HCT116 (cell line): ENCODE data around the gene PARVB. TPM values are rescaled to one million over a fixed set of nuclear protein-coding genes. Genes with fewer than 3 reads are reported as not detected.

Experiments used
- ATAC-seq: fragments of 200-7000 bp; cut with Tn5 transposase; 2 replicates; pipeline ENCODE4 v1.9.1; 2020; ENCODE audit warnings: mild to moderate bottlenecking, moderate library complexity
- BruUV-seq: library from RNA; stranded (reverse); fragments of 400-500 nt; replicated peaks from 2 replicates; lab custom pipeline; 2021; lab: Mats Ljungman, UMichigan
- CTCF ChIA-PET: fragments of 300-600 bp; sonication (Branson Sonifier 250); formaldehyde crosslinking; loops from one replicate; lab custom pipeline; 2021; ENCODE audit warnings: antibody characterized with exemption; lab: Charles Lee
- POLR2A ChIA-PET: fragments of 300-600, 350-600 bp; sonication (Branson Sonifier 250); formaldehyde crosslinking; loops from one replicate; lab custom pipeline; 2021; ENCODE audit warnings: antibody characterized with exemption; lab: Charles Lee
- RAD21 ChIA-PET, 2 experiments: fragments of 300-600 bp; sonication (Branson Sonifier 250); formaldehyde crosslinking; loops; one replicate each; lab custom pipeline; 2023; ENCODE audit warnings: low total read pairs in 2 of 2; ENCODE audit not compliant: uncharacterized antibody in 2 of 2, unreplicated experiment in 2 of 2, low non-redundant PET in 1 of 2; lab: Charles Lee
- DNase-seq: peaks from one replicate; pipeline ENCODE4 v3.0.0-alpha.2; 2010; ENCODE audit warnings: low read depth, low spot score
- H2AFZ ChIP-seq: fragments of 200-600 bp; shearing (Covaris generic), sonication (generic); 2 replicates; pipeline ENCODE4 v1.6.1; 2017; ENCODE audit warnings: low read depth, mixed run types, mixed read lengths, antibody characterized with exemption, low read length; ENCODE audit not compliant: poor library complexity, severe bottlenecking
- H3K27ac ChIP-seq: 2 replicates; pipeline ENCODE4 v1.5.1; 2012; ENCODE audit warnings: low read depth, low read length
- H3K27me3 ChIP-seq: fragments of 200-600 bp; sonication (generic); 2 replicates; pipeline ENCODE4 v1.6.1; 2016; ENCODE audit warnings: mixed run types, low read length, mixed read lengths; ENCODE audit not compliant: insufficient read depth
- H3K36me3 ChIP-seq, 2 experiments: fragments of 200-500 bp in 1 of 2; fragments of 200-600 bp in 1 of 2; sonication (Bioruptor generic) in 1 of 2; sonication (generic) in 1 of 2; 2 replicates each; pipeline versions ENCODE4 v1.5.1 to v1.6.1; 2014 to 2016; ENCODE audit warnings: low read length in 2 of 2, inconsistent platforms in 1 of 2, mixed read lengths in 1 of 2, mixed run types in 1 of 2; ENCODE audit not compliant: insufficient read depth in 2 of 2, control insufficient read depth in 1 of 2
- H3K4me1 ChIP-seq, 2 experiments: fragments of 200-600 bp in 1 of 2; sonication (generic) in 1 of 2; 2 replicates each; pipeline versions ENCODE4 v1.5.1 to v1.6.1; 2012 to 2017; ENCODE audit warnings: low read length in 2 of 2, inconsistent platforms in 1 of 2, mild to moderate bottlenecking in 1 of 2, mixed read lengths in 1 of 2, mixed run types in 1 of 2, moderate library complexity in 1 of 2; ENCODE audit not compliant: insufficient read depth in 2 of 2, control insufficient read depth in 1 of 2
- H3K4me2 ChIP-seq: fragments of 200-600 bp; sonication (generic); 2 replicates; pipeline ENCODE4 v1.6.1; 2017; ENCODE audit warnings: mixed run types, low read length, mixed read lengths
- H3K4me3 ChIP-seq, 2 experiments: fragments of 200-600 bp in 1 of 2; sonication (generic) in 1 of 2; replicated peaks in 1 of 2; 2 replicates each; pipeline ENCODE4 v1.5.1; 2011 to 2016; ENCODE audit warnings: low read length in 2 of 2, control low read depth in 1 of 2, low read depth in 1 of 2, mild to moderate bottlenecking in 1 of 2, mixed read lengths in 1 of 2, mixed run types in 1 of 2
- H3K79me2 ChIP-seq: fragments of 200-600 bp; sonication (generic); 2 replicates; pipeline ENCODE4 v1.6.1; 2017; ENCODE audit warnings: mild to moderate bottlenecking, mixed run types, low read length, moderate library complexity, mixed read lengths; ENCODE audit not compliant: insufficient read depth
- H3K9ac ChIP-seq: fragments of 200-600 bp; sonication (generic); 2 replicates; pipeline ENCODE4 v1.6.1; 2016; ENCODE audit warnings: low read length, mixed read lengths
- H3K9me2 ChIP-seq: fragments of 200-600 bp; sonication (generic), shearing (Covaris generic); 2 replicates; pipeline ENCODE4 v1.6.1; 2017; ENCODE audit warnings: mixed run types, mild to moderate bottlenecking, moderate library complexity; ENCODE audit not compliant: insufficient read depth
- H3K9me3 ChIP-seq, 2 experiments: fragments of 200-500 bp in 1 of 2; fragments of 200-600 bp in 1 of 2; sonication (Bioruptor generic) in 1 of 2; sonication (generic) in 1 of 2; 2 replicates each; pipeline ENCODE4 v1.6.1; 2014 to 2017; ENCODE audit warnings: low read length in 2 of 2, mixed read lengths in 2 of 2, inconsistent platforms in 1 of 2, low read depth in 1 of 2, mild to moderate bottlenecking in 1 of 2, mixed run types in 1 of 2, moderate library complexity in 1 of 2; ENCODE audit not compliant: control insufficient read depth in 1 of 2, insufficient read depth in 1 of 2
- H4K20me1 ChIP-seq: fragments of 200-600 bp; sonication (generic), shearing (Covaris generic); 2 replicates; pipeline ENCODE4 v1.6.1; 2017; ENCODE audit warnings: mixed run types, mild to moderate bottlenecking, moderate library complexity; ENCODE audit not compliant: insufficient read depth
- ATF3 ChIP-seq: IDR thresholded peaks from 2 replicates; pipeline ENCODE4 v1.6.1; 2012
- CBX3 ChIP-seq: IDR thresholded peaks from 2 replicates; pipeline ENCODE4 v1.6.1; 2012; ENCODE audit warnings: low read depth
- JUND ChIP-seq: IDR thresholded peaks from 2 replicates; pipeline ENCODE4 v1.6.1; 2012
- POLR2A ChIP-seq: IDR thresholded peaks from 2 replicates; pipeline ENCODE4 v1.7.0; 2011; ENCODE audit warnings: borderline replicate concordance; ENCODE audit not compliant: insufficient read depth, insufficient read length; ENCODE audit errors: extremely low read depth
- POLR2AphosphoS5 ChIP-seq: IDR thresholded peaks from 2 replicates; pipeline ENCODE4 v1.6.1; 2011; ENCODE audit warnings: mild to moderate bottlenecking, low read depth, low read length, moderate library complexity
- SIN3A ChIP-seq: IDR thresholded peaks from 2 replicates; pipeline ENCODE4 v1.6.1; 2012; ENCODE audit warnings: low read depth
- YY1 ChIP-seq: IDR thresholded peaks from 2 replicates; pipeline ENCODE4 v1.6.1; 2011; ENCODE audit warnings: low read length, low read depth, moderate library complexity, mild to moderate bottlenecking; ENCODE audit not compliant: insufficient replicate concordance; ENCODE audit errors: extremely low read depth
- ZFX ChIP-seq: fragments of 450-650 bp; IDR thresholded peaks from 2 replicates; pipeline ENCODE4 v1.6.1; 2017
- intact Hi-C: fragments of 100-400 bp; cut with micrococcal nuclease; formaldehyde crosslinking; loops from 2 replicates; pipeline ENCODE4 v1.10.0; 2022
- total RNA-seq: library from RNA; stranded (reverse); gene quantifications from one replicate; pipeline ENCODE4 v1.2.1, GENCODE V29; 2021; ENCODE audit not compliant: unreplicated experiment
- TF ChIP-seq, protein P1 (sequence below), 3 experiments: fragments of 200-600 bp in 1 of 3; sonication (generic) in 1 of 3; IDR thresholded peaks in 2 of 3; conservative IDR thresholded peaks in 1 of 3; 2 replicates each; pipeline ENCODE4 v1.5.1; 2012 to 2017; ENCODE audit warnings: low read depth in 2 of 3, low read length in 2 of 3, antibody characterized with exemption in 1 of 3, borderline replicate concordance in 1 of 3, control low read depth in 1 of 3, mild to moderate bottlenecking in 1 of 3, mixed read lengths in 1 of 3, mixed run types in 1 of 3, moderate library complexity in 1 of 3; ENCODE audit not compliant: insufficient read depth in 1 of 3
- TF ChIP-seq, protein P2 (sequence below): IDR thresholded peaks from 2 replicates; pipeline ENCODE4 v1.6.1; 2012

PARVB gene
- total RNA-seq, 1 experiment from 2014 or later = 21.4 TPM

DNA sequence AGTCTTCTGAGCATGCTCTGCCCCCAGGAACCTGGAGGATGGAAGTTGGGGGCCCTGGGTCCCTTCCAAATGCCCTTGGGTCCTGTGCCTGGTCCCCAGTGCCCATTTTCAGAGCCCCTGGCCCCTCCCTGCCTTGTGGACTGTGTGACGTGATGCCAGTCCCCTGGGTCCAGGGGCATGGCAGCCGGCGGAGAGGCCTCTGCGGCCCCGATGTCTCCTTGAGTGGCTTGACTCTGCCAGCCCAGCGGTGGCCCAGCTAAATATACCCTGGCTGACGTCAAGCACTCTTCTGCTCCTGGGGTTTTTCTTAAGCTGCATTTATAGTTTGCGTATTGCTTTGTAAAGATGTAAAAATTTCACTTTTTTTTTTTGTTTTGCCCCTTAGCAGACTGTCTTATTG is 121.4 kb downstream of the PARVB start:
- H3K9me3 ChIP-seq = no peaks in the 10 kb centered on the region
- intact Hi-C loops = no loop called here
- no peaks in the 10 kb centered on the region for H3K9me2 ChIP-seq
- no peak overlapping the region for H3K27ac ChIP-seq
- no peak overlapping the region for H3K9ac ChIP-seq
- DNase-seq (no peak), ATAC-seq (no peak)
- H3K79me2 ChIP-seq = no peaks in the 10 kb centered on the region
- no peaks in the 10 kb centered on the region for H4K20me1 ChIP-seq
- BruUV-seq = no TSS peak
- H3K36me3 ChIP-seq = no peaks in the 10 kb centered on the region
- no peaks in the 10 kb centered on the region for H3K4me1 ChIP-seq
- RAD21 ChIA-PET = no interaction called here
- H3K27me3 ChIP-seq = no peaks in the 10 kb centered on the region
- H2AFZ ChIP-seq = no peak overlapping the region
- no peak for TF ChIP-seq ATF3
- no peak for TF ChIP-seq CBX3
- no peak for TF ChIP-seq POLR2A
- no peak for TF ChIP-seq YY1
- TF ChIP-seq POLR2AphosphoS5 = no peak
- TF ChIP-seq, protein P1, sequence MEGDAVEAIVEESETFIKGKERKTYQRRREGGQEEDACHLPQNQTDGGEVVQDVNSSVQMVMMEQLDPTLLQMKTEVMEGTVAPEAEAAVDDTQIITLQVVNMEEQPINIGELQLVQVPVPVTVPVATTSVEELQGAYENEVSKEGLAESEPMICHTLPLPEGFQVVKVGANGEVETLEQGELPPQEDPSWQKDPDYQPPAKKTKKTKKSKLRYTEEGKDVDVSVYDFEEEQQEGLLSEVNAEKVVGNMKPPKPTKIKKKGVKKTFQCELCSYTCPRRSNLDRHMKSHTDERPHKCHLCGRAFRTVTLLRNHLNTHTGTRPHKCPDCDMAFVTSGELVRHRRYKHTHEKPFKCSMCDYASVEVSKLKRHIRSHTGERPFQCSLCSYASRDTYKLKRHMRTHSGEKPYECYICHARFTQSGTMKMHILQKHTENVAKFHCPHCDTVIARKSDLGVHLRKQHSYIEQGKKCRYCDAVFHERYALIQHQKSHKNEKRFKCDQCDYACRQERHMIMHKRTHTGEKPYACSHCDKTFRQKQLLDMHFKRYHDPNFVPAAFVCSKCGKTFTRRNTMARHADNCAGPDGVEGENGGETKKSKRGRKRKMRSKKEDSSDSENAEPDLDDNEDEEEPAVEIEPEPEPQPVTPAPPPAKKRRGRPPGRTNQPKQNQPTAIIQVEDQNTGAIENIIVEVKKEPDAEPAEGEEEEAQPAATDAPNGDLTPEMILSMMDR (IDR thresholded peaks at IDR 0.05 in 2 of 3, conservative IDR thresholded peaks at IDR 0.05 in 1 of 3; ENCODE audit: borderline replicate concordance in 1 of 3, insufficient read depth in 1 of 3, low read depth in 2 of 3, low read length in 2 of 3) = no peak
- no peak for TF ChIP-seq JUND
- no peak for TF ChIP-seq ZFX
- no peak for TF ChIP-seq SIN3A
- TF ChIP-seq, protein P2, sequence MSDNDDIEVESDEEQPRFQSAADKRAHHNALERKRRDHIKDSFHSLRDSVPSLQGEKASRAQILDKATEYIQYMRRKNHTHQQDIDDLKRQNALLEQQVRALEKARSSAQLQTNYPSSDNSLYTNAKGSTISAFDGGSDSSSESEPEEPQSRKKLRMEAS = no peak
- H3K4me2 ChIP-seq = no peak overlapping the region
- POLR2A ChIA-PET = no interaction called here
- H3K4me3 ChIP-seq = no peak overlapping the region
- CTCF ChIA-PET = no interaction called here
